ENCODE results near the gene VSIG10.
"Not testable (repeated sequence)": the region's sequence is repeated elsewhere in the genome, so short reads cannot be mapped to it uniquely, and the experiment has no call there.

The VSIG10 gene

GRCh38 chr12:118023301-118023860 is 80.4 kb downstream of the VSIG10 start:
- no peak for DNase-seq

- DNase-seq, result no peak
These were observed 81.1 kb downstream of the VSIG10 start for GRCh38 chr12:118022728-118023109.

GRCh38 chr12:118022097-118022727 is 81.6 kb downstream of the VSIG10 start:
- DNase-seq, result not testable (repeated sequence)

GRCh38 chr12:118020036-118020435 is 83.8 kb downstream of the VSIG10 start:
- no peak for DNase-seq

GRCh38 chr12:118017926-118018325 is 85.9 kb downstream of the VSIG10 start:
- no peak for DNase-seq

- peak; percentile 96 for DNase-seq
These were observed 87.2 kb downstream of the VSIG10 start, which contains the start of gene RFC5 for GRCh38 chr12:118016424-118017264. Gene RFC5, plus strand, starts transcription at chr12:118016703. Its CDS starts 125 bp downstream, at chr12:118016828.

GRCh38 chr12:118015944-118016343 is 87.9 kb downstream of the VSIG10 start:
- peak; percentile 46 for DNase-seq

GRCh38 chr12:118015306-118015705 is 88.5 kb downstream of the VSIG10 start:
- DNase-seq, result no peak
